K562 (cell line): ENCODE measurements around the gene ORMDL3. TPM values are rescaled to one million over a fixed set of nuclear protein-coding genes. Genes with fewer than 3 reads are reported as not detected.
"Not testable (repeated sequence)": the region's sequence is repeated elsewhere in the genome, so short reads cannot be mapped to it uniquely, and the experiment has no call there.

Experiments
- ATAC-seq: fragments of 200-7000 bp; cut with Tn5 transposase; 3 replicates; pipeline ENCODE4 v1.9.1; 2020; ENCODE audit warnings: moderate library complexity
- BruUV-seq: library from RNA; stranded (reverse); fragments of 400-500 nt; replicated peaks from 2 replicates; lab custom pipeline; 2021; lab: Mats Ljungman, UMichigan
- CTCF ChIA-PET: fragments of 300-600 bp; formaldehyde crosslinking; extraction: SDS; loops from one replicate; lab custom pipeline; 2021; ENCODE audit warnings: low intra/inter-chr PET ratio; lab: Yijun Ruan, JAX
- POLR2A ChIA-PET: fragments of 300-600, 350-650 bp; sonication (Branson Sonifier 250); formaldehyde crosslinking; extraction: SDS; loops from one replicate; lab custom pipeline; 2021; ENCODE audit warnings: antibody characterized with exemption, inconsistent platforms; lab: Yijun Ruan, JAX
- DNase-seq, 4 experiments: peaks; one replicate each; pipeline versions ENCODE4 v3.0.0 to v3.0.0-alpha.2; 2011 to 2018; ENCODE audit warnings: low spot score in 3 of 4, mixed read lengths in 3 of 4; ENCODE audit errors: extremely low read depth in 1 of 4
- FAIRE-seq: peaks from 2 replicates; lab custom pipeline; 2011; peaks lifted over from hg19 to GRCh38; lab: Jason Lieb, UNC
- H2AFZ ChIP-seq: 2 replicates; pipeline ENCODE4 v1.6.0; 2011; ENCODE audit warnings: low read depth, low read length, control low read depth, inconsistent platforms
- H3K27ac ChIP-seq: fragments of 200-600 bp; 3 replicates; pipeline ENCODE4 v1.8.0; 2011; ENCODE audit warnings: low read depth, mild to moderate bottlenecking, control low read depth, inconsistent platforms, low read length, moderate library complexity, mixed read lengths; ENCODE audit errors: extremely low read depth
- H3K27me3 ChIP-seq, 2 experiments: fragments of 300-600 bp in 1 of 2; 2 replicates in 1 of 2; 3 replicates in 1 of 2; pipeline versions ENCODE4 v1.6.0 to v1.8.0; 2011; ENCODE audit warnings: inconsistent platforms in 2 of 2, low read length in 2 of 2, mild to moderate bottlenecking in 1 of 2, mixed read lengths in 1 of 2, moderate library complexity in 1 of 2; ENCODE audit not compliant: control insufficient read depth in 2 of 2, insufficient read depth in 2 of 2
- H3K36me3 ChIP-seq: fragments of 300-600 bp; 3 replicates; pipeline ENCODE4 v1.8.0; 2011; ENCODE audit warnings: mild to moderate bottlenecking, low read length, inconsistent platforms; ENCODE audit not compliant: control insufficient read depth, insufficient read depth
- H3K4me1 ChIP-seq, 2 experiments: fragments of 200-600 bp in 1 of 2; replicated peaks in 1 of 2; 2 replicates in 1 of 2; 3 replicates in 1 of 2; pipeline versions ENCODE4 v1.5.1 to v1.8.0; 2011; ENCODE audit warnings: inconsistent platforms in 2 of 2, low read length in 2 of 2, mild to moderate bottlenecking in 1 of 2, mixed read lengths in 1 of 2, moderate library complexity in 1 of 2; ENCODE audit not compliant: control insufficient read depth in 2 of 2, insufficient read depth in 2 of 2
- H3K4me2 ChIP-seq: 2 replicates; pipeline ENCODE4 v1.6.1; 2011; ENCODE audit warnings: low read length, control low read depth, inconsistent platforms, mixed read lengths; ENCODE audit not compliant: insufficient read depth
- H3K4me3 ChIP-seq: fragments of 200-600 bp; sonication (generic), shearing (Covaris generic); 2 replicates; pipeline ENCODE4 v1.5.1; 2016; ENCODE audit warnings: control low read depth, inconsistent platforms
- H3K79me2 ChIP-seq: fragments of 200-600 bp; 3 replicates; pipeline ENCODE4 v1.8.0; 2011; ENCODE audit warnings: low read length, inconsistent platforms; ENCODE audit not compliant: control insufficient read depth, insufficient read depth
- H3K9ac ChIP-seq, 2 experiments: 2 replicates each; pipeline versions ENCODE4 v1.6.0 to v1.6.1; 2011; ENCODE audit warnings: low read depth in 2 of 2, low read length in 2 of 2, control low read depth in 1 of 2, inconsistent platforms in 1 of 2, mild to moderate bottlenecking in 1 of 2, mixed read lengths in 1 of 2; ENCODE audit not compliant: insufficient read depth in 1 of 2
- H3K9me1 ChIP-seq: one replicate; pipeline ENCODE4 v1.6.0; 2011; ENCODE audit warnings: inconsistent platforms, mild to moderate bottlenecking, low read length, moderate library complexity; ENCODE audit not compliant: control insufficient read depth, insufficient read depth
- H3K9me3 ChIP-seq: replicated peaks from 2 replicates; pipeline ENCODE4 v1.5.1; 2011; ENCODE audit warnings: low read depth, low read length, inconsistent platforms; ENCODE audit not compliant: control insufficient read depth, insufficient read depth
- H4K20me1 ChIP-seq: replicated peaks from 2 replicates; pipeline ENCODE4 v1.6.1; 2011; ENCODE audit warnings: low read length, inconsistent platforms, mixed read lengths; ENCODE audit not compliant: control insufficient read depth, insufficient read depth
- CHCHD3 ChIP-seq: fragments of 250-450 bp; sonication (Bioruptor Pico); IDR thresholded peaks from 2 replicates; pipeline ENCODE4 v2.1.2; 2022; ENCODE audit warnings: mild to moderate bottlenecking
- EHMT2 ChIP-seq: fragments of 450-650 bp; IDR thresholded peaks from 2 replicates; pipeline ENCODE4 v1.6.1; 2018; ENCODE audit warnings: antibody characterized with exemption
- GATA2 ChIP-seq: sonication (generic); formaldehyde crosslinking; IDR thresholded peaks from 2 replicates; pipeline ENCODE4 v1.4.0; 2020; ENCODE audit warnings: mild to moderate bottlenecking, missing genetic modification reagents
- MCM2 ChIP-seq: fragments of 450-650 bp; IDR thresholded peaks from 2 replicates; pipeline ENCODE4 v1.6.1; 2017; ENCODE audit warnings: low read depth, mild to moderate bottlenecking
- SMARCC2 ChIP-seq: fragments of 450-650 bp; IDR thresholded peaks from 2 replicates; pipeline ENCODE4 v1.6.1; 2017; ENCODE audit warnings: antibody characterized with exemption, moderate library complexity, mild to moderate bottlenecking, low read depth
- WGBS: fragments of 100-300 bp; shearing (Covaris generic); methylation state at CpG from one replicate; pipeline ENCODE4 v1.1.6; 2016; ENCODE audit warnings: low coverage, mixed read lengths; ENCODE audit not compliant: insufficient coverage; ENCODE audit errors: missing lambda C conversion rate; 5-methylcytosine and 5-hydroxymethylcytosine counted together
- in situ Hi-C: fragments of 300-500 bp; cut with MboI; formaldehyde crosslinking; loops from 4 replicates; pipeline ENCODE4 v1.15.0; 2018; ENCODE audit warnings: inconsistent platforms, mixed read lengths
- intact Hi-C: fragments of 100-400 bp; cut with micrococcal nuclease; formaldehyde crosslinking; loops from 2 replicates; pipeline ENCODE4 v1.14.2; 2022
- polyA plus RNA-seq, 8 experiments: library from polyadenylated mRNA; depleted of rRNA in 4 of 8; stranded (reverse) in 5 of 8; unstranded in 3 of 8; fragments of >200 nt; fragmentation: Nextera tagmentation in 2 of 8; fragmentation: Illumina TruSeq in 1 of 8; extraction: Ambion mirVana in 2 of 8; extraction: Trizol in 1 of 8; gene quantifications; 2 replicates each; pipeline versions ENCODE4 v1.2.1 to v1.2.3, GENCODE V29; 2011 to 2014; ENCODE audit warnings: inconsistent platforms in 1 of 8, missing spikeins in 1 of 8
- total RNA-seq, 7 experiments: library from RNA; depleted of rRNA in 6 of 7; stranded (reverse); fragments of >200 nt in 6 of 7; fragmentation: Illumina TruSeq in 2 of 7; extraction: Trizol in 2 of 7; gene quantifications; 2 replicates each; pipeline versions ENCODE4 v1.2.1 to v1.2.3, GENCODE V29; 2011 to 2021; ENCODE audit warnings: low replicate concordance in 1 of 7
- TF ChIP-seq, protein P1 (sequence below): fragments of 450-650 bp; formaldehyde crosslinking; IDR thresholded peaks from 2 replicates; pipeline ENCODE4 v1.4.0; 2020; ENCODE audit warnings: mild to moderate bottlenecking, moderate library complexity
- TF ChIP-seq, protein P2 (sequence below): fragments of 250-450 bp; sonication (Bioruptor Pico); IDR thresholded peaks from 2 replicates; pipeline ENCODE4 v1.8.0; 2022; ENCODE audit warnings: inconsistent platforms

Gene ORMDL3
- total and polyA plus RNA-seq, 9 of the 15 experiments (the other 6 are each of a cell fraction or from before 2014, with no cell fraction given) = 2.7 to 57.4 (median 27.1) TPM

GRCh38 chr17:39903158-39903884, 24.1 kb downstream of the ORMDL3 start (continued):
- TF ChIP-seq, protein P1, sequence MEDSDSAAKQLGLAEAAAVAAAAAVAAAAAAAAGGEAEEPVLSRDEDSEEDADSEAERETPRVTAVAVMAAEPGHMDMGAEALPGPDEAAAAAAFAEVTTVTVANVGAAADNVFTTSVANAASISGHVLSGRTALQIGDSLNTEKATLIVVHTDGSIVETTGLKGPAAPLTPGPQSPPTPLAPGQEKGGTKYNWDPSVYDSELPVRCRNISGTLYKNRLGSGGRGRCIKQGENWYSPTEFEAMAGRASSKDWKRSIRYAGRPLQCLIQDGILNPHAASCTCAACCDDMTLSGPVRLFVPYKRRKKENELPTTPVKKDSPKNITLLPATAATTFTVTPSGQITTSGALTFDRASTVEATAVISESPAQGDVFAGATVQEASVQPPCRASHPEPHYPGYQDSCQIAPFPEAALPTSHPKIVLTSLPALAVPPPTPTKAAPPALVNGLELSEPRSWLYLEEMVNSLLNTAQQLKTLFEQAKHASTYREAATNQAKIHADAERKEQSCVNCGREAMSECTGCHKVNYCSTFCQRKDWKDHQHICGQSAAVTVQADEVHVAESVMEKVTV (CRISPR knock-in tag) = no peak
- no peak for TF ChIP-seq MCM2
- TF ChIP-seq EHMT2 = peak; percentile 87
- TF ChIP-seq GATA2 = no peak
- TF ChIP-seq, protein P2, sequence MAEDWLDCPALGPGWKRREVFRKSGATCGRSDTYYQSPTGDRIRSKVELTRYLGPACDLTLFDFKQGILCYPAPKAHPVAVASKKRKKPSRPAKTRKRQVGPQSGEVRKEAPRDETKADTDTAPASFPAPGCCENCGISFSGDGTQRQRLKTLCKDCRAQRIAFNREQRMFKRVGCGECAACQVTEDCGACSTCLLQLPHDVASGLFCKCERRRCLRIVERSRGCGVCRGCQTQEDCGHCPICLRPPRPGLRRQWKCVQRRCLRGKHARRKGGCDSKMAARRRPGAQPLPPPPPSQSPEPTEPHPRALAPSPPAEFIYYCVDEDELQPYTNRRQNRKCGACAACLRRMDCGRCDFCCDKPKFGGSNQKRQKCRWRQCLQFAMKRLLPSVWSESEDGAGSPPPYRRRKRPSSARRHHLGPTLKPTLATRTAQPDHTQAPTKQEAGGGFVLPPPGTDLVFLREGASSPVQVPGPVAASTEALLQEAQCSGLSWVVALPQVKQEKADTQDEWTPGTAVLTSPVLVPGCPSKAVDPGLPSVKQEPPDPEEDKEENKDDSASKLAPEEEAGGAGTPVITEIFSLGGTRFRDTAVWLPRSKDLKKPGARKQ (CRISPR knock-in tag) = no peak
- TF ChIP-seq CHCHD3 (CRISPR knock-in tag) = no peak
- TF ChIP-seq SMARCC2 = peak; percentile 61

- POLR2A ChIA-PET, H3K27ac ChIP-seq, H3K9ac ChIP-seq, intact Hi-C loops, H3K4me2 ChIP-seq, H4K20me1 ChIP-seq, DNase-seq, ATAC-seq, FAIRE-seq, in situ Hi-C loops, H3K9me3 ChIP-seq, H3K4me3 ChIP-seq, H3K27me3 ChIP-seq, H3K79me2 ChIP-seq, H3K36me3 ChIP-seq, H3K4me1 ChIP-seq, BruUV-seq, H2AFZ ChIP-seq, H3K9me1 ChIP-seq, CTCF ChIA-PET: not testable (repeated sequence)
- 42% methylated on average over 2 of the region's 2 CpGs for WGBS
Measured at GRCh38 chr17:39902027-39902426, 25.4 kb downstream of the ORMDL3 start.
